AG08395 (cell line): ENCODE results near the gene VWDE.

Experiments used
- DNase-seq: peaks from one replicate; pipeline ENCODE4 v3.0.0; 2012; ENCODE audit warnings: mixed read lengths, low spot score

The VWDE gene

GRCh38 chr7:12328888-12329770 is 74.5 kb downstream of the VWDE start:
- DNase-seq, result no peak

DNA sequence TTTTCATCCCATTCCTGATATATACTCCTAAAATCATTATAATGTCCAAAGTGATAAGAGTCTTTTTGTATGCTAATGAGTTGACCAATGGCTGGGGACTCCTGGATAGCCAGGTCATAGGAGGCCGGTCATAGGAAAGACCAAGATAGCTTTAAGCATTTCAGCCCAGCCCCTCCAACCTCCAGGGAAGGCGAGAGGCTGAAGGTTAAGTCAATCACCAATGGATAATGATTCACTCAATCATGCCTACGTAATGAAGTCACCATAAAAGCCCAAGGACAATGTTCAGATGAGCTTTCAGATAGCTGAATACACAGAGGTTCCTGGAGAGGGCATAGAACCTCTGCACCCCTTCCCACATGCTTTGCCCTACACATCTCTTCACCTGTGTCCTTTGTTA is 75.7 kb downstream of the VWDE start:
- DNase-seq, result no peak

- no peak for DNase-seq
Measured at GRCh38 chr7:12325646-12326045, 78.0 kb downstream of the VWDE start.

GRCh38 chr7:12323415-12323814 is 80.2 kb downstream of the VWDE start:
- DNase-seq, result no peak

DNA sequence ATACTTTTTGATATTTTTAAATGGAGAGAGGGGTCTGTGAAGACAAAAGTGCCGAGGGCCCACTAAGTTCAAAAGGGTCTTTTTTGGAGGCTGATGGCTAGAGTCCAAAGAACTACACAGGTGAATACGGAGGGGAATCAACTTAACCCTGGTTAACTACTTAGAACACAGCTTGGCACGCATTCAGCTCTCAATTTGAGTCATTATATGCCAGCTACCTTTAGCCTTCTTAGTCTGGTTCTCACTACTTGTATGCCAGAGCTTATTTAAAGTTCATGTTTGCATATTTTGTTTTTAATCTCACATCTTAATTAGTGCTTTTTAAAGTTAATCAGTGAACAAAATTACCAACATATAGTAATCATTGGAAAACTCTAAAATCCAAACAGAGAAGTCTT is 80.8 kb downstream of the VWDE start:
- DNase-seq, result no peak

DNA sequence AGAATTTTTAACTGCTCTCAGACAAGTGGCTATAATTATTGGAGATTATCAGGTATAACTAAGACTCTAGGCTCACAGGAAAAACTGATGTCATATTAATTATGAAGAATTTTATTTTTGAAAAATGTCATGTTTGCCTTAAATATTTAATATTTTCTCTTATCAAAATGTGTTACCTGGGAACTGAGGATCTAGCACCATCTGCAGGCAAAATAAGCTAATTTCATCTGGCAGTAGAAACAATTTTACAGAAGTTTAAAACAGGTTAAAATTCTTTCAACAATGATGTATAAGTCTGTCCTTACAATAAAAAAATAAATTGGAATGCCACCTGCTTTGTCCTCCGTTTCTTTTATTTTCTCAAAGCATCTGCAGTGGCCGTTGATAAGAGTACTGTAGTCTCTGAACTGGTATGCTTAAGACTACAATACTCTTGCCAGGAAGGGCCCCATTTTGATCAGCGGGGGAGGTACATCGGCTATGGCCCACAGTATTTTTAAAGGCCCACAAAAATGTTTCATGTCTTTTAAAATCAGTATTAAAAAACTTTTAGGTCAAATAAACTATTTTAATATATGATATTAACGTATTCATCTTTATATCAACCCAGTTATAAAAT is 81.3 kb downstream of the VWDE start:
- DNase-seq, result peak; percentile 2

DNA sequence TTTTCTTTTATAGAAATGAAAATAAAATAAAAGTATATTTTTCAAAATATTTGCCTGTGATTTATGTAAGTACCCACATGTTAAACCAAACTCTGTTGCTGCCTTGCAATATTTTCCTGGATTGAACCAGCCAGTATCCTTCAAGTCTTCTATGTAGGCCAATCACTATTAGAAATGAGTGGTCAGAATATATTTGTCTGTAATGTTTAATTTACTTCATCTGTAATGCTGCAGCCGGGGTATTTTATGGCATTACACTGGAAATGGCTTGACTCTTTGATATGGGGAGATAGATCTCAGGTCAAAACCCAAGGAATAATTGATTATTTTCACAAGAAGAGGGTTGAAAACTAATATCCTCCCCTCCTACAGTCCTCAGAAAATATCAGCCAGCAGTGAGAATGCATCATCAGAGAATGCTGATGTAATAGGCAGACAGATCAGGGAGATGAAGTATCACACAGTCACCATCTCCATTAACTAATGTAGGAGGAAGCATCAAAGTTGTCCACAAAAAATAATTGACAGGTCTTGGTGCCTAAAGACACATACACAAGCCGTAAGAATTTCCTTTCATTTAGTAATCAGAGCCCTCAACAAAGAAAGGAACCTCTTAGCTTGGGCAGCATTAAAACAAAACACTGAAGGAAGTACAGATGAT is 82.5 kb downstream of the VWDE start:
- no peak for DNase-seq

- DNase-seq, result no peak
Measured at GRCh38 chr7:12320241-12320986, 83.3 kb downstream of the VWDE start.

GRCh38 chr7:12317675-12318074 is 86.0 kb downstream of the VWDE start:
- DNase-seq, result no peak

- no peak for DNase-seq
Measured at GRCh38 chr7:12316925-12317324, 86.7 kb downstream of the VWDE start.

- DNase-seq, result no peak
Measured at GRCh38 chr7:12315049-12315448, 88.6 kb downstream of the VWDE start.

- DNase-seq, result no peak
Measured at GRCh38 chr7:12314199-12314598, 89.5 kb downstream of the VWDE start.

- DNase-seq, result no peak
Measured at GRCh38 chr7:12305502-12305901, 98.2 kb downstream of the VWDE start.

DNA sequence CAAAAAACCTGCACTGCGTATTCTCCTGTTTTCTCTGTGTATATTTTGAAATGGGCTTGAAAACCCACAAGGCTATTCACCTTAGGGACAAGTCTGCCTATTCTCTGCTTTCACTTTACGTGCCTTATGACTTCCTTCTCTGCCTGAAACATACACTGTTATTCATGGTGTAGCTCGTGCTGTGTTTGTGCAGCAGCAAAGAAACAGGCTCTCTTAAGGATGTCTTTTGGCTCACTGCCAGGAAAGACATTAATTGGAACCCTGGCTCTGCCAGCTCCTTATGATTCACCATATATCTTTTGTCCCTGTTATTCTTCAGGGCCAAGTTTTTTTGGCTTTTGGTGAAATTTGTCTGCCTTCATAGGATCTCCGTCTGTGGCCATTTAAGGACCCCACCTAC is 100.2 kb downstream of the VWDE start:
- no peak for DNase-seq

DNA sequence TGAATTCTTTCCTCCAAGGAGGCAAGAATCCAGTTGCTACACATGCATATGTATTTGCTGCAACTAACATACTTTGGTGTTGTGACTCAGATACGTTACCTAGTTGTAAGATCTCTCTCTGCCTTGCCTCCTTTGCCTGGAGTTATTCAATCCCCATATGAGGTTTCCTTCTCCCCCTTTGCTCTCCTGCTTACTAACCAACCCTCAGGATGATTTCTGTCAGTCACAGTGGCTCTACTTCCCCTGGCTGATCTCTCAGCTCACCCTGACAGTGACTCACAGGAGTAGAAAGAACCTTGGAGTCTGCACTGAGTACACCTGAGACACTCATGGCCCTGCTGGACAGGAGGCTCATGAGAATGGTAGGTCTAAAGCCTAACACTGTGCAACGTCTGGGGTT is 100.6 kb downstream of the VWDE start:
- no peak for DNase-seq

DNA sequence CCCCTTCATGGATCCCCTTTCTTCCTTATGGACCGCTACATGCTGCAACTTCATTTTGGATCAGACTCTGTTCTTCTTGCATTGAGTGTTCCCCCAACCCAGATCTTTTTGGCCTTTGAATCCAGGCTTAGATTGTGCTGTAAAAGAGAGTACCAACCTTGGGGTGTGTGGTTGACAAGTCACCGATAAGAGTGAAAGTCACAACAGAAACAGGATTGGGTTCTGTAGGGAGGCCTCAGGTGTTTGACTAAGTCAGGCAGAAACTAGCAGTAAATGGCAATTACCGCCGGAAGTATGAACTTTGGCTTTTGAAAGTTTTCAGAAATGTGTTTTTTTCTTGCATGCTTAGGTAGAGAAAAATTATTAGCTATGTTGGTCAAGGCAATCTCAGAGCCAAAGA is 103.2 kb downstream of the VWDE start:
- DNase-seq, result no peak

DNA sequence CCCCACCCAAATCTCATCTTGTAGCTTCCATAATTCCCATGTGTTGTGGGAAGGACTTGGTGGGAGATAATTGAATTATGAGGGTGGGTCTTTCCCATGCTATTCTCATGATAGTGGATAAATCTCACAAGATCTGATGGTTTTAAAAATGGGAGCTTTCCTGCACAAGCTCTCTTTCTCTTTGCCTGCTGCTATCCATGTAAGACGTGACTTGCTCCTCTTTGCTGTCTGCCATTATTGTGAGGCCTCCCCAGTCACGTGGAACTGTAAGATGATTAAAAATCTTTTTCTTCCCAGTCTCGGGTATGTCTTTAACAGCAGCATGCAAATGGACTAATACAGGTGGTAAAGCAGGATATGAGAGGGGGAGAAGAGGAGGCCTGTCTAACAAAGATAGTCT is 104.3 kb downstream of the VWDE start:
- no peak for DNase-seq

DNA sequence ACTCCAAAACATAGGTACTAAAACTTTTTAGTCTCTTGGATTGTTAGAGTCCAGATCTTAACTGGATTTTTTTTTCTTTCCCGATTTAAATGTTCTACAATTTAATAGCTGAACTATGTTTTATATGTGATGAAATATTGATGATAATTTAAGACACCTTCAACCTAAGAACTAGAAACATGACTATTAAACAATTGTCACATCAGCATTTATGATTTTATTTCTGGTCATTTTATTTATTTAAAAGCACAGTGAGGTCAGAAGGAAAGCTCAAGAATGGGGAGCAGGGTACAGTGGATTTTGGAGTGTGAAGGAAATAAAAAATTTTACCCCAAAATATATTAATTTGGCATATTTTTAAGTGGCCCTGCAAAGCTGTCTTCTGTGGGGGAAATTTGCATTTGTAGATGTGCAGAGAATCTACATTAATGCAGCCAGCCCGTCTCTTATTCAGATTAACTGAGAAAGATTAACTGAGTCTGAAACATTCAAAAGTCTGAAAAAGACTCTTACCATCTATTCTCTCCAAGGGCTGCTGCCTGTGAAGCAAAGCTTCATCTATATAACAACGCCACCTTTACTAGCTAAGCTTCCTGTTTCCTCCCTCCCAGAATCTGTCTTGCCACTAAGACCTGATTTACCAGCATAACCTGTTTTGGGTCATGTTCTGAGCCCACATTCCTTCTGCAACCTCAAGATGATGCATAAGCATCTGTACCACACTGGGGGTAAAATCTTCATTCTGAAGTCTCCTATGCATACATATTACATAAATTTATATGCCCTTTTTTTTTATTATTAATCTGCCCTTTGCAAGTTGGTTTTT is 106.2 kb downstream of the VWDE start:
- no peak for DNase-seq

GRCh38 chr7:12296051-12296570 is 107.6 kb downstream of the VWDE start:
- DNase-seq, result no peak

- DNase-seq, result no peak
Measured at GRCh38 chr7:12294701-12295100, 109.0 kb downstream of the VWDE start.

DNA sequence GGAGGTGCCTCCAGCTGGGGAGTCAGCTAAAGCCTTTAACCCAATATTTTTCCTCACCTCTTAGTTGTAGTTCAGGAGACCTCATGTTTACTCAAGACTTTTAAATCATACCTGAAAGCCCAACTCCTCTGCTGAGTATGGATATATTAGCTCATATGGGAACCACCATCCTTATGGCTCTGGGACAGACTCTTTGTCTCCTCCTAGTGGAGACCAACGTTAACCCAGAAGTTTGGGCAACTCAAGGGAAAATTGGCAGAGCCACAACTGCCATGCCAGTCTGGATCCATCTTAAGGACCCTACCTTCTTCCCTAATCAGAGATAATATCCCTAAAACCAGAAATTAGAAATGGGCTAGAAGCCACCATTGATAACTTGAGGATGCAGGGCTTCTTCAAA is 111.8 kb downstream of the VWDE start:
- no peak for DNase-seq
